ENCODE data around the gene SIK3.

The SIK3 gene

DNA sequence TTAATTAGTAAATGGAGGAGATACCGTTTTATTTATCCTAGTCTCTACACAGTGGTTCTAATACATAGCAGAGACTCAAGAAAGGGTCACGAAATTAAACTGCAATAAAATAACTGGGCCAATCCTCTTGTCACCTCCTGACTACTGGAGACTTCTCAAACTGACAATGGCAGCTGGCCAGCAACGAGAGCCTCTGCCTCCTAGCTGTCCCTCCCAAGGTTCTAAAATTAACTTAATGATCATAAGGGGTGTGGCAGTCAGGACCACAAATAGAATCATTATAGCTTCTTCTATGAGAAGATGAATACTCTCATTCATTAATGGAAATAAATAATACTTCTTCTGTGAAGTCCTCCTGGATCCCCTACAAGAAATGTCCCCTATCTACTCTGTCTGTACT lies 197.0 kb downstream of the SIK3 start:
- H3K4me3 ChIP-seq (ENCODE audit: control insufficient read depth, low read depth, low read length): no peak overlapping the region
- no peak for DNase-seq (ENCODE audit: low read depth)
- TF ChIP-seq CTCF (conservative IDR thresholded peaks at IDR 0.05; ENCODE audit: control insufficient read depth, insufficient read depth, low read depth, low read length): no peak

DNA sequence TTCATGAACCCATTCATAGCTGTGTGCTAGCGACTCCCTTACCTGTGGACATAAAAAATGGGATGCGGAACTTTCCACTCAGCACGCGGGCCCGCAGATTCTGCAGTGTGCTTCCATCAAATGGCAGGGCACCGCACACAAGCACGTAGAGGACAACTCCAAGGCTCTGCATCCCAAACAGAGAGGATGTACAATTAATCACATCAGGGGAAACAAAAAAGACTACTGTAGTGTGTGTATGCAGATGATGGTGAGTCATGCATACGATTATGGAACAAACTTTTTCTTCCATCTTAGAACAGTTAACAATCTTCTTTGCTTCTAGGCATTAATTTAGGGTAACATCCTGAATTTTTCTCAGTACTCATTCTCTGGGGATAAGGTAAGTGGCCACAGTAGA lies 202.0 kb downstream of the SIK3 start:
- DNase-seq (ENCODE audit: low read depth): no peak
- no peak overlapping the region for H3K4me3 ChIP-seq (ENCODE audit: control insufficient read depth, low read depth, low read length)
- TF ChIP-seq CTCF (conservative IDR thresholded peaks at IDR 0.05; ENCODE audit: control insufficient read depth, insufficient read depth, low read depth, low read length): no peak

GRCh38 chr11:116895048-116895757 lies 203.0 kb downstream of the SIK3 start:
- TF ChIP-seq CTCF (conservative IDR thresholded peaks at IDR 0.05; ENCODE audit: control insufficient read depth, insufficient read depth, low read depth, low read length): peak; percentile 38
- DNase-seq (ENCODE audit: low read depth): no peak
- no peak overlapping the region for H3K4me3 ChIP-seq (ENCODE audit: control insufficient read depth, low read depth, low read length)

- DNase-seq (ENCODE audit: low read depth): no peak
- no peak overlapping the region for H3K4me3 ChIP-seq (ENCODE audit: control insufficient read depth, low read depth, low read length)
- no peak for TF ChIP-seq CTCF (conservative IDR thresholded peaks at IDR 0.05; ENCODE audit: control insufficient read depth, insufficient read depth, low read depth, low read length)
Measured at GRCh38 chr11:116893906-116894305, 204.3 kb downstream of the SIK3 start.

DNA sequence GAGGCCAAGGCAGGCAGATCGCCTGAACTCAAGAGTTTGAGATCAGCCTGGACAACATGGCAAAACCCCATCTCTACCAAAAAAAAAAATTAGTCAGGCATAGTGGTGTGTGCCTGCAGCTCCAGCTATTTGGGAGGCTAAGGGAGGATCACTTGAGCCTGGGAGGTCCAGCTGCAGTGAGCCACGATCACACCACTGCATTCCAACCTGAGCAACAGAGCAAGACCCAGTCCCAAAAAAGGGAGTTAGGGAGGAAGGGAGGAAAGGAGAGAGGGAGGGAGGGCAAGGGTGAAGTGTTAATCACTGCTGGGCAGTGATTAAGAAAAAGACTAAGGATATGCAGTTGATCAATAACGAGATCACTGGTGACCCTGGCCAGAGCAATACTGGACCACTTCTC lies 204.8 kb downstream of the SIK3 start:
- no peak overlapping the region for H3K4me3 ChIP-seq (ENCODE audit: control insufficient read depth, low read depth, low read length)
- no peak for DNase-seq (ENCODE audit: low read depth)
- no peak for TF ChIP-seq CTCF (conservative IDR thresholded peaks at IDR 0.05; ENCODE audit: control insufficient read depth, insufficient read depth, low read depth, low read length)

DNA sequence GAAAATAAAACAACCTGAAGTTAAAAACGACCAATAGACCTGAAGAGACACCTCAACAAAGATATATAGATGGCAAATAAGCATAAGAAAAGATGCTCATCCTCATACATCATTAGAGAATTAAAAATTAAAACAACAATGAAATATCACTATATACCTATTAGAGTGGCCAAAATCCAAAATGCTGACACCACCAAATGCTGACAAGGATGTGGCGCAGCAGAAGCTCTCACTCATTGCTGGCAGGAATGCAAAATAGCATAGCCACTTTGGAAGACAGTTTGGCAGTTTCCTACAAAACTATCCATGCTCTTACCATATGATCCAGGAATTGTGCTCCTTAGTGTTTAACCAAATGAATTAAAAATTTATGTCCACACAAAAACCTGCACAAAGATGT lies 205.9 kb downstream of the SIK3 start:
- no peak overlapping the region for H3K4me3 ChIP-seq (ENCODE audit: control insufficient read depth, low read depth, low read length)
- no peak for TF ChIP-seq CTCF (conservative IDR thresholded peaks at IDR 0.05; ENCODE audit: control insufficient read depth, insufficient read depth, low read depth, low read length)
- no peak for DNase-seq (ENCODE audit: low read depth)

DNA sequence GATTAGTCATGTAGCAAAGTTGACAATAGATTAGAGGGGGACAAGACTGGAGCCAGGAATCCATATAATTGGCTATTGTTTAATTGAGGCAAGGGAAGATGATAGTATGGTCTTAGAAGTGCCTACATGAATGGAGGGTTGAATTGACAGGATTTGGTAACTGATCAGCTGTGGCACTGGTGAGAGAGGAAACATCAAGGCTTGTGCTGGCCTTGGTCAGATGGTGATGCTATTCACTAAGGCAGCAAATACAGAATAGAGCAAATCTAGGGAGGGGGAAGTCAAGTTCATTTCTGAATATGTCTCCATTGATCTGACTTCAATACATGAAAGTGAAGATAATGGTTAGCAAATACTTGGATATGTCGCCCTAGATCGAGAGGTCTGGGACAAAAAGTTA lies 206.5 kb downstream of the SIK3 start:
- no peak overlapping the region for H3K4me3 ChIP-seq (ENCODE audit: control insufficient read depth, low read depth, low read length)
- DNase-seq (ENCODE audit: low read depth): no peak
- no peak for TF ChIP-seq CTCF (conservative IDR thresholded peaks at IDR 0.05; ENCODE audit: control insufficient read depth, insufficient read depth, low read depth, low read length)
